Pulmonary artery endothelial cell (primary cell): ENCODE data around the gene TBX5. TPM values are rescaled to one million over a fixed set of nuclear protein-coding genes. Genes with fewer than 3 reads are reported as not detected.

Source experiments
- DNase-seq: peaks from one replicate; pipeline ENCODE4 v3.0.0-alpha.2; 2011; ENCODE audit warnings: low read depth, low spot score
- total RNA-seq: library from RNA; depleted of rRNA; stranded (reverse); fragments of >200 nt; gene quantifications from 2 replicates; pipeline ENCODE4 v1.2.3, GENCODE V29; 2014

TBX5 gene
- total RNA-seq, 1 donor from 2014 or later, result not detected

DNA sequence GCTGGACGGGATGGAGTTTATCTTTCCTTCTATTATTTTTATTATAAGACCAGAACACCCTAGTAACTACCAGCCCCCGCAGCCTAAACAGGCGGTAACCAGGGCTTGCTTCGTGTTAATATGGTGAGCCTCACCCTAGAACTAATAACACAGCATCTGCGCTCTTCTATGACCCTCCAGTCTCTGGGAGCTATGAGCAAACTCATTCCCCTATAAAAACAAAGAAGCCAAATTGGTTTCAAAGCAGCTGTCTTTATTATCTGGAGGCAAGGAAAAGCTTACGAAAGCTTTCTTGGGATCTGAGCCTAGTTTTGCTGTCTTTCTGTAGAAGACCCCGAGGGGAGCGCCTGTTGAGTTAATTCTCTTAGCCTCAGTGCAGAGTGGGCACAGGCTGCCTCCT, 85.0 kb downstream of the TBX5 start:
- DNase-seq, result no peak

DNA sequence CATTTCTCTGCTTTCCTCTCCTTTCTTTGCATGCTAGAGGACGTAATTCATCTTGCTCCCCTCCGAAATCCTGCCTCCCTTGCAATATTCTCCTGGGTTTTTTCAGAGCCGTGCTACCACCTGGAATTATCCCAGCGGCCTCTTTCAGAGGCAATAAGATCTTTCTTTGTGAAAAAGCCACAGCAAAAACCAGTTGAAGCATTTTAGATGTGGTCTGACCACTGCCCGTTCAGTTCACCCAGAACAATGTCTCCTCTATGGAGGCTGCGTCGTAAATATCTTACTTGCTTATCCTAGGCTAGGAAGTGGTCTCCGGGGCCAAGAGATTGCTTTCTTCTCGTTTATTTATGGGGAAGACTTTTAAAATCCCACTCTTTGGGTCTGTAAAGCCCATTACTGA, 85.8 kb downstream of the TBX5 start:
- no peak for DNase-seq

DNA sequence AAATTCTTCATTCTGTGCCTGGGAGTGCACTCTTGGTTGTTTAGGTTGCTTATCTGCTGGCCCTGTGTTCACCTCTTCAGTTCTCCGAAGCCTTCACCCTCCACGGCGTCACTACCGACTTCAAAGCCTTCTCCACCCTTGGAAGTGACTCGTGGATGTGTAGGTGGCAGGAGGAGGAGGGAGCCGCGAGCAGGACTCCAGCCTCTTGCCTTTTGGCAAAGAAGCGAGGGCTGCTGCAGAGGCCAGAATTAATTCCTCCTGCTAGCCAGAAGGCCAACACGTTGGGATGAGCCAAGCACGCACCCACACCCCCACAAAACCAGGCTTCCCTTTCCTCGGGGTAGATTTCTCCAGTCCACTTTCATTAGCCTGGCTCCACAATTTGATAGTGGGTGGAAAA, 86.5 kb downstream of the TBX5 start:
- no peak for DNase-seq

DNA sequence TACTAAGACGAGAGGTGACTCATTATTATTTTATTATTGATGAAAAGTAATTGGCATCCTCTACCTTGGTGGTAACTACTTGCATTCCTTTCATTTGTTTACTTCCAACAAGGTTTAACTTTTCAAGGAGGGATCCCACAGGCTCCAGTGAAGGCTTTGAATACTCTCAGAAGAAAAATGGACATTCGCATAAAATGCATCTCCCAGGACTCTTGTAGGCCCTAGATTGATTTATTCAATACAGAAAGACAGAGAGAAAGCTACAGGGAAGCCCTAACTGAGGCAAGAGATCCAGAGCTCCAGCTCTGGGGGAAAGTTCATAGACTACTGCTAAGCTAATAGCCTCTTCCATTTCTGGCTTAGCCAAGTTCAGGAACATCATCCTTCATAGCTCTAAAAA, 87.0 kb downstream of the TBX5 start:
- DNase-seq, result no peak

DNA sequence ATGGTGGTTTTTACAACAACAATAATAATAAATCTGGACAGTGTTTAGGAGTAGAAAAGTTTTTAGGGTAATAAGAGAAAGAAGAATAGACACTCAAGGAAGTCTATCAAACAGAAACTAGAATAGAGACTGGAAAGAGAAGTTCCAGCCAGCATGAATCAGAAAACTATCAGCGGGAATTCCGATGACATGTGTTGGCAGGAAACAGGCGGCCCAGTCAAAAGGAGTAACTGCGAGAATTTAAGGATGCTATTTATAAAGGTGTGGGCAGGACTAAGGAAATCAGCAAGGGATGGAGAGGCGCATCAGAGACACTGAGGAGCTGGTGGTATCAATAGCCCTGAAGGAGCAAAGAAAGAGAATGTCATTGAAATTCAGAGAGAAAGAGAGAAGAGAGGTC, 89.9 kb downstream of the TBX5 start:
- DNase-seq, result no peak

DNA sequence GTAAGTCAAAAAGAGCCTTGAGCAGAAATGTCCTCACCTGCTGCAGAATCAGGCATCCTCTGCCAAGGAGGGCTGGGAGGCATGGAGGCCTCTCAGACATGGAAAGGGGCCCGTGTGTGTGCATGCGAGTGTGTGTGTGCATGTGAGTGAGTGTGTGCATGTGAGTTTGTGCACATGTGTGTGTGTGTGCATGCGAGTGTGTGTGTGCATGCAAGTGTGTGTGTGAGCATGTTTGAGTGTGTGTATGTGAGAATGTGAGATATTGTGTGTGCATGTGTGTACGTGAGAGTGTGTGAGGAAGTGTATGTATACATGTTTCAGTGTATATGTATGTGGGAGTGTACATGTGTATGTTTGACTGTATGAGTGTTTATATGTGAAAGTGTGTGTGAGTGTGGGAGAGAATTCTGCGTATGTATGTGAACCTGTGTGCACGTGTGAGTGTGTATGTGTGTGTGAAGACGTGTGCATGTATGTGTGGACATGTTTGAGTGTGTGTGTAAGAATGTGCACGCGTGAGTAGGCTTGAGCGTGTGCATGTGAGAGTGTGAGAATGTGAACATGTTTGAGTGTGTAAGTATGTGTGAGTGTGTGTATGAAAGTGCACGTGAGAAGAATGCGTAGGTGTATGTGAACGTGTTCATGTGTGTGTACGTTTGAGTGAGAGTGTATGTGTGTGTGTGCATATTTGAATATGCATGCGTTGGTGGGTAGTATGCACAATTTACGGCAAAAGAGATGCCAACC, 90.8 kb downstream of the TBX5 start:
- DNase-seq, result no peak

DNA sequence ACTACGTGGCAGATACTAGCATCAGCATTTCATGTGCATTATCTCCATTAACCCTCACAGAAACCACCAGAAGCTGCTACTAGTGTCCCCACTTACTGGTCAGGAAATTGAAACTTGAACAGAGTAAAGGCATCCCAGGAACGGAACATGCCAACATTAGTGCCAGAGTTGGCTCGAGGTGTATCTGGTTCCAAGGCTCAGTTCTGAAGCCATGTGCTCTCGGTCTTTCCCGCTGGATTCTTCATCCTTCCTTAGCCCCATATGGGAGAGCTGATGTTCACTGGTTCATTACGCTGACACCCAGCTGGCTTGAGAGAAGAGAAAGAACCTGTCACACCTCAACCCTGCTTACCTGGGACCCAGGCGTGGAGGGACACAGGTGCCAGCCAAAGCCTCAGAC, 91.5 kb downstream of the TBX5 start:
- DNase-seq, result no peak

DNA sequence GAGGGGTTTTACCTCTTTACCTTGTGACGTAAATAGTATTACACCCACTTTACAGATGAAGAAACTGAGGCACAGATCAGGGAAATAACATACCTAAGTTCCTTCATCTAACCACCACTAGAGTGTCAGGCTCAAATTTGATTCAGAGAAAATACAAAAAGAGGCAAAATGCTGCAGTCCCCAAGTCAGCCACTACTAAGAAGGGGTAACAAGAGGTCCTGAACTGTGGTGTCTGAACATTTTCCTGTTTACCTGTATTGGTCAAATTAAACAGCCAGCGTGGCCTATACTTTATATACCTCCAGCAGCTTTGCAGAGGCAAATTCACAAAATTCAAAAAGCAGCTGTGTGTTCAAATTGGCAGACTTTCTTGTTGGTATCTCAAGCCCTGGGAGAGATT, 92.0 kb downstream of the TBX5 start:
- DNase-seq, result no peak

DNA sequence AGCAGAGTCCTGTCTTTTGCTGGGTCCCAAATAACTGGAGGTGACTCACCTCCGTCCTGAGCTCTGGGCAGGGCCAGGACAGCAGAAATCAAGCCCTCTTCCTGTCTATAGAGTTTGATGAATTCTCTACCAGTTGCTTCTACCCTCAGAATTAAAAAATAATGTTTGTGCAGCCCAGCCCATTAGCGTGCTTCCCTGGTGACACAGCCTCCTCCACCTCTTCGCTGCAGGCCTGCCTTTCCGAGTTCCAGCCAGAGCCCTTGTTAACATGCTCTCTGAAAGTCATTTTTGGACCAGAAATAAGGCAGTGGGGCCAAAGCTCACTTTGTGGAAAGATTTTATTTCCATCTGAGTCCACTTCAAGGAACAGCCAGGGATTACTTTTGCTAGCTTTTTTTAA, 94.0 kb downstream of the TBX5 start:
- no peak for DNase-seq

DNA sequence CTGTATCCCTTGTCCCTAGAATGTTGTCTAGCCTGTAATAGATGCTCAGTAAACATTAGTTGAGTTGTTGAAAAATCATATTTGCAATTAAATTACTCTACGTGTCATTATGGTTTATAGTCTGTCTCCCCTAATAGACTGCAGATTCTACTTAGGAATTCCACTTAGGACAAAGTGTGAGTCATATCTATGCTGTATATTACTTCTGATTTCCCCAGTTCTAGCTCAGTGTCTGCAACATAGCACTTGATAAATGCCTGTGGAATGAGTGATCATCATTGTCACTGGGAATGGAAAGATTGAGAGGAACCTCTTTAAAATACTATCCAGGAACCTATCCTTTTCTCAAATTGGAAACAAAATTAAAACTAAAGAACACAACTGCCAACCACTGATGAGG, 99.3 kb downstream of the TBX5 start:
- no peak for DNase-seq

DNA sequence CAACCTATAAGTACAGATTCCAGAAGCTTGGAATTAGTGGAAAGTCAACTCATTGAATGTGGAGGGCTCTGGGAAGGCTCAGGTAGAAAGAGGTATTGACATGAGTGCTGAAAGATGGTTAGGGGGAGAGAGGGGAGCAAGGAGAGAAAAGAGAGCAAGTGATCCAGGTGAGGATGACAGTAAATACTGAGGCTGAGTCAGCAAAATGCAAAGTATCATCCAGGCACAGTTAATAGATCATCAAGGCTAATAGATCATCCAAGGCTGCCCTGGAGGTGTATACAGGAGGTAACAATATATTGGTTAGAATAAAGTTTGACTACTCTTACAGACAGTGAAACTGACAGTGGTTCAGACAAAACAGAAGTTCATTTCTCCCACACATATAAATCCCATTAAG, 100.5 kb downstream of the TBX5 start:
- no peak for DNase-seq
